ENCODE results near the gene MPP3. TPM values are rescaled to one million over a fixed set of nuclear protein-coding genes. Genes with fewer than 3 reads are reported as not detected.

Gene MPP3
- total RNA-seq, 1 donor from 2014 or later, result 10.2 TPM

DNA sequence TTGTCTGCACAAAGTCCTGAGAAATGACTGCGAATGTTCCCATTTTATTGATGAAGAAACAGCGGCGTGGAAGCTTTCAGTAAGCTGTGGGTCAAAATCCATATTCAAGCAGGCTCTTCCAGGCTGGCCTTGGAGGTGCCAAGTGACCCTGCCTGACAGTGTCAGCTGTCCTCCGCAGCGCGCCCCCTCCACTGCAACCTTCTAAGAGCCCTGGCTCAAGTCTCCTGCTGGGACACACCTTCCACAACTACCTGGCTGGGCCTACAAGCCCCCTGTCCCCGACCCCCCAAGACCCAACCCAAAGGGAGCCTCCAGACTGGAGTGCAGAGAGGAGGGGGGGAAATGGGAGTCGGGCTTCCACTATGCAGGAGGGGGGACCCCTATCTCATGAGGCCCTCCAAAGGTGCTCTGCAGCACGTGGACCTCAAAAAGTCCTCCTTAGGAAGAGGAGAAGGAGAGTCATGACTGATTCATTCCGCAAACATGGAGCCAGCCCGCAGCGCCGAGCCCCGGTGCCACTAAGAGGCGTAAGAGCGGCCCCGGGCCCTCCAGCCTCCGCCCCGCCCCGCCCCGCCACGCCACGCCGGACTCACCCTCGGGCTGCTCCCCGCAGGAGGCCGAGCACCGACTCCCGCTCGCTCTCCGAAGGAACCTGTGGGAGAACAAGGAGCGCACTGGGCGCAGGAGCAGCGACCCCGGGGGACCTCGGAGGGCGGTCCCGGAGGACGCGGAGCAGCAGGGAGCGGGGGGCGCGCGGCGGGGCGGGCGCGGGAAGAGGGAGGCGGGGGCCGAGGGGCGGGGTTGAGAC, 574 bp downstream of the MPP3 start:
- no peak for DNase-seq (ENCODE audit: low read depth, low spot score)

DNA sequence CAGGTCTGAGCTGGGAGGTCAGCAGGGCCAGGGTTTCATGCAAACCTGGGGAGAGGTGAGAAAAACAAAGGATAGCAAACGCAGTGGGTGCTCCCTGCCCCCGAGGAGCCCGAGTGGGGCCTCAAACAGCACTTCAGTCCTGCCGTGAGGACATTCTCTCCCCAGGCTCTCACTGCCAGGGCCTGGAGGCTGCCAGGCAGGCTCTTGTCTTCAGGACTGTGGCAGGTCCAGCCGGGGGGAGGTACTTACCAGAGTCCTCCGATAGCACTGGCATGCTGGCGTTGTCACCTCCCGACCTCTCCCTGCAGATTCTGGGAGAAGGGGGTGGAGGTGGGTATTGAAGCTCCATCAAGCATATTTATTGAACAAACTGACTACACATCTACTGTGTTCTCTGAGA, 1.3 kb downstream of the MPP3 start:
- no peak for DNase-seq (ENCODE audit: low read depth, low spot score)

DNA sequence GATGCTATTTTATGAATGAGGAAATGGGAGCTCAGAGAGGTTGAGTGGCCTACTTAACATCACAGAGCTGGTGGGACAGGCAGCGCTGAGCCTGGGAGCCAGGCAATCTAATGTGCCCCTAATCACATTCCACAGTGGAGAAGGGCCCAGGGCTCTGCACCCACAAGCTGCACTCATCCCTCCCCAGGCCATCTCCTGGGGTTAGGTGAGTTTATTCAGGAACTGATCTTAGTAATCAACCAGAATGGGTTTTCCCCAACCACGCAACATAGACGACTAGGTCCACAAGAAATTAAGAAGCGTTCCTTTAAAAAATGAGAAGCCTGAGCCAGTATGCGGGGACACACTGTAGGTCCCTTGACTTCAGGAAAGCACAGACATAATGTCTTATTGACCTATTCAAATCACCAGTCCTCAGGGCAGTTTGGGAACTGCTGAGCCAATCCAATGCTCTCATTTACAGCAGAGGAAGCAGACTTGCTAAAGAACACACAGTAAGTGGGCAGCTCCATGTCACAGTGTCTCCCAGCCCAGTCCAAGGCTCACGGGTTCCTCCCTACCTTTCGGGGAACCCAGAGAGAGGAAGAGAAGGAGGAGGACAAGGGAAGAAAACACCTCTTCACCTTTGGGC, 2.3 kb downstream of the MPP3 start:
- no peak for DNase-seq (ENCODE audit: low read depth, low spot score)

DNA sequence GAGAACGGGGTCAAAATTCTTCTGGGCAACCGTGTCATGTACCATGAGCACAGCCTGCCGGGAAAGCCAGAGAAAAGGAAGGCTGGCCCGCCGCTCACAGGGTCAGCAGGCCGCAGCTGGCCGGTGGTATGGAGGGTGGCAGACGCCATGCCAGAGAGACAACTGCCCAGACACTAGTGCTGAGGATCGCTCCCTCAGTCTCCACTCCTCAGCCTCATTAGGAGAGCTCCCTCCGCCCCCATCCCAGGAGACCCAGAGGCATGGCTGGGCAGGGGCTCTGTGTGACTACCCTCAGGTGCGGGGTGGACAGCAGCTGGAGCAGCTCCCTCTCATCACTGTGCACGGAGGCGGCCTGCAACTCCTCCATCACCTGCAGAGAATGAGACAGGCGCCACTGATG, 3.2 kb downstream of the MPP3 start:
- DNase-seq (ENCODE audit: low read depth, low spot score), result no peak

DNA sequence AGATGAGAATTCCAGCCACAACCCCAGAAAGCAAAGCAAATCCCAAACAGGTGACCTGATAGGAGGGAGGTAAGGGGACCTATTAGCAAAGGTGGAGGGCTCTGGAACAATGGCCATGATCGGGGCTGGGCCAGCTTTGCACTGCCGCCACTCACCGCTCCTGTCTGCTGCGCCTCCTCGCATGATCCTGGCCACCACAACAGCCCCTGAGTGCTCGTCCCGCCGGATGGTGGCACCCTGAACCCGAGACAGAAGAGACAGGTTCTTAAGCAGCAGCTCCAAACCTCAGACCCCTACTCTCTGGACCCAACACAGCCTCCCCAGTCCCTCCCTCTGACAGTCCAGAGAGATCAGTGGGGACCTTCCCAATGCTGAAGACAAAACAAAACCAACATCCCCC, 5.3 kb downstream of the MPP3 start:
- DNase-seq (ENCODE audit: low read depth, low spot score), result no peak

DNA sequence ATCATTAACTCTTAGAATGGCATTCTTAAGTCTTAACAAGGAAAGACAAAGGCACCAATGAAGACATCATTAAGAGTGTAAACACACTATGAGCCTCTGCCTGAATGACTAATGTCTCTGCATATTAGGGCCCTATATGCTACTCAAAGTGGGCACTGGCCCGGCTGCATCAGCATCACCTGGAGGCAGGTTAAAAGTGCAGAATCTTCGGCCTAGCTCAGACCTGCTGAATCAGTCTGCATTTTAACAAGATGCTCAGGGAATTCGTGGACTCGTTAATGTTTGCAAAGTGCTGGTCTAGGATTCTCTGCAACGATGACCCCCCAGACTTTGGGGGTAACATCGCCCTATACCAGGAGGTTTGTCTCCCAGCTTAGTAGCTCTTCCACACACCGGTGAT, 6.7 kb downstream of the MPP3 start:
- DNase-seq (ENCODE audit: low read depth, low spot score), result no peak

DNA sequence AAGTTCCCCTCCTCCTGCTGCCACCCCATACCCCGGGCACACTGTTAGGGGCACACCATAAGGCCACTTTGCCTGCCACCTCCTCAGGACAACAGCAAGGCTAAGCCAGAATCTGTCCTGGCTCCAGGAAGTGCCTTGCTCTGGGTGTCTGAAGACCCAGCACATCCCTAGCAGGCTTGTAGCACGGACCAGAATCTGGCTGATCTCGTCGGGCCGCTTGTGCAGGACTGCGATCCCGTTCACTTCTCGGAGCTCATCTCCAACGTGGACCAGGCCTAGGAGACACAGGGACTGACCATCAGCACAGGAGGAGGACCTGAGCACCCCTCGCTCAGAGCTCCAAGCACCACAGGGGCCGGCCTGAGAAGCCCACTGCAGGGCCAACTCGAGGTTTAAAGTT, 7.4 kb downstream of the MPP3 start:
- DNase-seq (ENCODE audit: low read depth, low spot score), result no peak

DNA sequence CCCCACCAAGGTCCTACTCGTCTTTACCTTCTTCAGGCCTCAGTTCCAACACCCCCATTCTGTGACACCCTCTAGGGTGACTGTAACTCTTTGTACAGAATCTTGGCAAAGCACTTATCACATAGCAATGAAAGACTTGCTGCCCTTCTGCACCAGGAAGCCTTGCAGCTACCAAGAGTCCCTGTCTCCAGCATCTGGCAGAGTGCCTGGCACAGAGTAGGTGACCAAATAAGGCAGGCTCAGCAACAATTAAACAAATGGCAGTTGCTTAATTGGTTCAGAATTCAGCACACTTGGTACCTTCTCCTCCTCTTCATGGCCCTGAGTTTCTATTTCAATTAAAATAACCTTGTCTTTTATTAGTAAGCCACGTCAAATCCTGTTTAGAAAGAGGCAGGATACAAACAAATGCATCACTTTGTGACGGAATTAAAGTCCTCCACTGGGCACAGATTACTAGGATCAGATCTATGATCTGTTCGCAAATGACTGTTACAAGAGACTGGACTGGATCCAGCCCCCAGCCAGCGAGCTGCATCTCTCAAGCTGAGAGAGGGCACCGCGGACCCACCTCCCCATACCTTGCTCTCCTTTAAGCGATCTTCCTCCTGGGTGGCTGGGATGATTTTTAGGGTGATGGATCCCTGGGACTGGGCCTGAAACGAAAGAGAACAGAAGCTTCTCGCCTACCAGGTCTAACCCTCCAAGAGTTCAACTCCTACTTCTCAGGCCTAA, 9.4 kb downstream of the MPP3 start:
- DNase-seq (ENCODE audit: low read depth, low spot score), result no peak

DNA sequence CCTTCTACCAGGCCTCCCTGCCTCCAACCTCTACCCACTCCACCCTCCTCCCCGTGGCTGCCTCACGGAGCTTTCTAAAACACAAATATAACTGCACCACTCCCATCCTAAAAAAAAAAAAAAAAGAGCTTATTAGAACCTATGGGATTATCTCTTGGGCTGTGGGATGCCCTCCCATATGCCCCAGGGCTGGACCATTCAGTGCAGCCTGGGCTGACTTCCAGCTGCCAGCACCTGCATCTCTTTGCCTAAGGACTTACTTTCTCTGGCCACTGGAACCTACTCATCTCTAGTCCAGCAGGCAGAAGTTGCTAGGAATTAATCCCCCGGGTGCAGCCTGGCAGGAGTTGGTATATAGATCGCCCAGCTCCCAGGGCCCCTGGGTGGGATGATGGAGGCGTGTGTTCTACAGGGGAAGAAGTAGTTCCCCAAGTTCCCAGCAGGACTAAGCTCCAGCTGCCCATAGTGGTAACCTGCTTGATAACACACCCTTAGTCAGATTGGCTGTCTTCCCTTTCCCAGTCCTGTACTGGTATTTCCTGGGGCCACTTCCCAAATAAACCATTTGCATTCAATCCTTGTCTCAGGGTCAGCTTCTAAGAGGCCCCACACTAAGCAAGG, 10.3 kb downstream of the MPP3 start:
- DNase-seq (ENCODE audit: low read depth, low spot score), result no peak

DNA sequence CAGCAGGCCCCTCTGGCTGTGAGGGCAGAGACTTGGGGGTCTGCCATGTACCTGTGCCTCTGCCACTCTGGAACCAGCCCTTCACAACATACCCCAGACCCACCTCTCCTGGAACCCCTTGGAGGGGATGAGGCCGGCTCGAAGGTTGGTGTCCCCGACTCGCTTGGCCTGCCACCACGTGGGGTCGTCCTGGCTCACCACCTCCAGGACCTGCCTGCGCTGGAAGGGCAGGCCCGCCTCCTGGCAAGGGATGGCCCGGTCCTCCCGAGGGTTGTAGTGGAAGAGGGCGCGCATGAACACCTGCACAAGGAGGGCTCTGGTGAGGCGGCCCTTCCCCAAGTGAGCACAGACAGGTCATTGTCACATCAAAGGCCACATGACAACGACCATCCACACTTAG, 12.2 kb downstream of the MPP3 start:
- DNase-seq (ENCODE audit: low read depth, low spot score), result no peak

DNA sequence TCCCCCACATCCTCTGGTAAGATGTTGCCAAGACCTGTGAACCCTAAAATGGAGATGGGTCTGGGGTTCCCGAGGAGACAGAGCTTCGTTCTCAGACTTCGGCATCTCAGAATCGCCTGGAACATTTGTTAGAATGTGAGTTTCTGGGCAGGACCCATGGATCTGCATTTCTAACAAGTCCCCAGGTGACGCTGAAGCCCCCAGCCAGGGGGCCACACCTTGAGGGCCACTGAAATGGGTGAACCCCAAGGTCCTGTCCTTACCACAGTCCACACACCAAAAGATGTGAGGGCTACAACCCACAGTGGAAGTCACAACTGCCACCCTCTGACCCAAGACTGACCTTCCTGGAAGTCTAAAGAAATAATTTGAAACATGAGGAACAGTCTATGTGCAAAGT, 14.0 kb downstream of the MPP3 start:
- DNase-seq (ENCODE audit: low read depth, low spot score), result no peak

DNA sequence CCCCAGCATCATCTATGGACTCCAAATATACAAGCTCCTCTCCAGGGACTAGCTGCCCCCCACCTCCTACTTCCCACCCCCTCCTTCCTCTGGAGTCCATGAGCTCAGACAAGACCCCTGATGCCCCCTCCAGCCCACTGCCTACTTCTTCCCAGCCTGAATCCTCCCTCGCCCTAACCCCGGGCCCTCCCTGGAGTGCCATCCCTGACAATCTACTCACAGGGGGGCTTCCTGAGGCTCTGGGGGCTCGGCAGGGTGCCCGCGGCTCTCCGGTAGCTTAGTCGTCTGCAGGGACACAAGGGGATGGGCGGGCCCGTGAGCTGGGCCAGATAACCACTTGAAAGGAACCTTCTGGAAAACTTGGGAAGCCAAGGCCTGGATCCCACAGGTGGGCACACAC, 15.1 kb downstream of the MPP3 start:
- DNase-seq (ENCODE audit: low read depth, low spot score), result no peak

DNA sequence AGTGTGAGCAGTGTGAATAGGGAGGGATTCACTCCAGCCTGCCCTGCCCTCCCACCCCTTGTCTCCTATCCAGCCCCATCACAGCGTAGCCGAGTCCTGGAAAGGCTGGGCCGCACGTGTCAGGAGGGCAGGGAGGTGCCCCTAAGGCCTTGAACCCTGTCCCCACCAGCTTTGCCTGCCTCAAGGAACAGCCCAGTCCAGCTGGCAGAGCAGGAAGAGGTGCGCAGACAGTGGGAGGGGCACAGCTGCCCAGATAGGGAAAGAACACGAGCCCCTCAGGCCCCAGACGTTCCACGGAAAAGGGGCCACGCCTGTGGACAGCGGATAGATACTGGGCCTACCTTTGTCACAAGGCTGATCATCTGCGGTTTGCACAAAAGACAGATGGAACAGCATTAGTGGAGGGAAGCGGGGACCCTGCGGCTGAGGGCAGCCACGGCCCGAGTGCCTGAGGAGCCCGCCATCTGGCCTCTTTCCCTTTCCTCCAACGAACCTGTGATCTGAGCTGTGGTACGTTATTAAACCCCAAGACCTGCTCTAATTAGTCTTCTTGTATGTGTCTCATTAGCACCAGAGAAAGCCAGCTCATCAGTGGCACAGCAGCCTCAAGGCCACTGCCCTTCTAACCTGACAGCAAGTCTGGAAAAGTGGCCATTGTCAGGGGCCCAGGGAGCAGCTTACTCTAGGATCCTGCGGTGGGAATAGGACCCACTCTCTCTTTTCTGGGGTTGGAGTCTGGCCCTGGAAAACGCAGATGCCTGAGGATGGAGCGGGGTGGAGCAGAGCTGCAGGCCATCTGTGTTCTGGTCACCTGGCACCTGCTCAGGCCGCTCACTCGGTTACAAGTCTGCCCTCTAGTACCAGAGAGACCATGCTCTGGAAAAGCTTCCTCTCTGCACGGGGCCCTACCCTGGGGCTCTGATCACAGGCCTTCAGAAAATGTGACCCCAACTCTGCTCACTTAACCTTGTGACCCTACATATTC, 16.3 kb downstream of the MPP3 start:
- no peak for DNase-seq (ENCODE audit: low read depth, low spot score)

DNA sequence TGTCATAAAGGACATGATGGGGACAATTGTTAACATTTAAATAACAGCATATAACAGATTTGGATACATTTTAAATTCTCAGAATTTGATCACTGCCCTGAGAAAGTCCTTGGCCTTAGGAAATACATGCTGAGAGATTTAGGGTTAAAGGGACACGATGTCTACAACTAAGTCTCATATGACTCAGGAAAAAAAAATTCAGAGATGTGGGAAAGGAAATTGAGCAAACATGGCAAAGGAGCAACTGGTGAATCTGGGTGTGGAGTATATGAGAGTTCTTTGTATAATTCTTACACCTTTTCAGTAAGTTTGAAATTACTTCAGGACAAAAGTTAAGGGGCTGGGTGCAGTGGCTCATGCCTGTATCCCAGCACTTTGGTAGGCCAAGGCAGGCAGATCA, 18.2 kb downstream of the MPP3 start:
- DNase-seq (ENCODE audit: low read depth, low spot score), result no peak

DNA sequence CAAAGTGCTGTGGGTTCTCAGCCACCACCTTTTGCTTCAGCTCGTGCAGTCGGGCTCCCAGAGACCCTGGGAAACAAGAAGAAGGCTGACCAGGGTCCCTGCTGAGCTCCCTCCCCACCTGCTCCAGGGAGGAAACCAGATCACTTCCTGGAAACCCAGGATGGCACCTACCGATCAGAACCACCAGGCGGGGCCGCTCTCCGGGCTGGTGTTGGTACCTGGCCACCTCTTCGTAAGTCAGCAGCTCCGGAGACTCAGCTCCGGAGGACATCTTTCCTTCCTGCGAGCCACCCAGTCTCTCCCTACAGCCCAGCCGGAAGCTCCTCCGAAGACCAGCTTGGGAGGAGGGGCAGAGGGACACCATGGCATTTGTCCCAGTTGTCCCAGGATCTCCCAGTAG, 18.9 kb downstream of the MPP3 start:
- DNase-seq (ENCODE audit: low read depth, low spot score), result no peak

DNA sequence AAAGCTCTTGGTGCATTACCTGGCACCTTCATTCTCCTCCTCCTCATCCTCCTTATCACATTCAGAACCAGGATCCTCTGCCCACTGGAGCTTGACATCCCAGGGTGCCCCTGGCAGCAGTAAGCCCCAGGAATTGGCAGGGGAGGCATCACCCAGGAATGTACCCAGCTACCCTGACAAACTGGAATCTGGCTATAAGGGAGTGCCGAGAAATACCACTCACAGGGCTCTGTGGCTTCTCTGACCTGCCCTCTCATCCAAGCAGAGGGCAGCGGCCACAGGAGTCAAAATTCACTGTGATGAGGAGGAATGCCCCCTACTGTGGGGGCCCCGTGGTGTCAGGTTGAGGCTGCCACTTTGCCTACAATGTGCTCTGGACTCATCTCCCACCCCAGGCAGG, 19.6 kb downstream of the MPP3 start:
- no peak for DNase-seq (ENCODE audit: low read depth, low spot score)

DNA sequence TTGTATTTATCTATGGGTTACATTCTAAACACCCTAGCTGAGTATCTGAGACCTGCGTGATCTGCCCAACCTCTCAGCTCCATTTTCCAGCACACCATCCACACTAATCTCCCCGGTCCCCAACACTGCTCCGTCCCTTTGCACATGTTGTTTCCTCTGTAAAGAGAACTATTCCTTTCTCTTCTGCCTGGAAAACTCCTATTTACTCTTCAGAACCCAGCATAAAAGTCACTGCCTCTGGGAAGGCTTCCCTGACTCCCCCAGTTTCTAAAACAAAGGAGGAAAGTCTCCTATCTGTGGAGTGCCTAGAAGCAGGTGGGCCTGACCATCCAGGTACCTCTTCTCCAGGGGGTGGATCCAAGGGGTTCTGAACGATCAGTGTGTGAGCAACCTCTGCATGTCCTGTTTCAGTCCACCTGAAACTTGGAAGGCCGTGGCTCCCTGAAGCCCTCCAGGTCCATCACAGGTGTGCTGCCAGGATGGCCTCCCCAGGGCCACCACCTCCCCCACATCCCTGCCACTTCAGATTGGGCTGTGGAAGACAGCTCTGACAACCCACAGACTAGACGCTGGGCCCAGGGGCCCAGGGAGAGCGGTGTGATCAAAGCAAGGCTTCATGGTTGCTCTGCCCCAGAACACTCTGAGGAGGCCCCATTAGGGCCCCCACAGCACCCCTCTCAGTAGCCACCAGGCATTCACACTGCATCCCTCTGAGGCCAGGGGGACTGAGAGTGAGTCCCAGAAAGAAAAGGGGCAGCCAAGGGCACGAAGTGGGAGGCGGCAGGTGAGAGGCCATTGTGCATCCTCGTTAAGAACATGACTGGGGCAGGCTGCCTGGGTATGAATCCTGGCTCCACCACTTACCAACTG, 20.3 kb downstream of the MPP3 start:
- DNase-seq (ENCODE audit: low read depth, low spot score), result no peak

DNA sequence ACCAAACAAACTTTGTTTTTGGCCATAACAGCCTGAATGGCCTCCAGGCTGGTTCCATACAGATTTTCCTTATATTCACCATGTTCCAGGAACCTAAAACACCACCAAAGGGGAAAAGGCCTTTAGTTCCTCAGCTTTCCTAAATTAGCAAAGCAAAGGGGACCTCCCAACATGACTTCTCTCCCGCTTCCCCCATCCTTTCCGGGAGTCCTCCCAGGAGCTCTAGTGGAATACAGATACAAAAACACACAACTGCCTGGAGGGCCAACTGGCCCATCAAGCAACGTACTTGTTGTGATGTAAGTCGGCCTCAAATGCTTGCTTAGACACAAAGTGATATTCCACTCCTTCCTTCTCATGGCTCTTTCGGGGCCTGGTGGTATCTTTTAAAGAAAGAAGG, 22.1 kb downstream of the MPP3 start:
- no peak for DNase-seq (ENCODE audit: low read depth, low spot score)

DNA sequence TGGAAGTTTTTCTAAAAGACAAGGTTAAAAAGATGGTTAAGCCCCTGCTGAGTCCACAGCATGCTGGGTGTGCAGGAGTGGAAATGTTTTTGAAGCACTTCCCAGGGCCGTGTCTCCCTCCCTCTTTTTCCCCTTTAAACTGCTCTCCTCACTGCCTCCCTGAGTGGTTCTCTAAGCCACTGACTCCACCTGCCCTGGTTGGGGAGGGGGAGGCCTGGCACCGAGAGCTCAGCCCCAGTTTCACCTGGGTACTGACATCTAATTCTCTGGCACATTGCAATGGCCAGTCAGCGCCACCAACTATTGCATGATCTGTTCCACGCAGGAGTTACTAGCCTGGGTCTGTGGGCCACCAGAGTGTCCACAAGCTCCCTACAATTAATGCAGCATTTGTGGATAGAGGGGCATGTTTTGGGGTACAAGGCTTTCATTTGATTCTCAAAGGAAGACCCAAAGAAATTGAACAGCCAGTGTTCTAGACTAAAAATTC, 22.7 kb downstream of the MPP3 start:
- DNase-seq (ENCODE audit: low read depth, low spot score), result no peak

DNA sequence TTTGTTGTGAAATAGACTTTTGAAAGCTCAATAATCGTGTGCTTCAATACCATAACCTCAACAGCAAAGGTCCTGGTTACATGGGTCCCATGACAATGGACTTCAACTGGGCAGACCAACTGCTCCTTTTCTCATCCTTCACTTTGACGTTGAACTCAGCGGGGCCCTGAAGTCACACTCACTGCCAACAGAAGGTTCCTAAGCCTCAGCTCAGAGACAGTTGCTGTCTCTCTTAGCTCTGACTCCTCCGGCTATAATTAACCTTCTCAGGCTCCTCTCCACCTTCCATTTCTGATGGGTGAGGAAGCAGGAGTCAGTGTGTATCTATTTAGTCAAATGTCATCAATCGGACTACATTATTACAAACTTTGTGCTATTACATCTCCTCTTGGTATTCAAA, 23.8 kb downstream of the MPP3 start:
- DNase-seq (ENCODE audit: low read depth, low spot score), result no peak

Measured in pulmonary artery endothelial cell (primary cell).